Activated naive CD8-positive, alpha-beta T cell treated with anti-CD3 and anti-CD28 coated beads, Interleukin-2, amount 50 U/mL, for 24 hours (primary cell): ENCODE measurements around the gene LRRC17.

Experiments used
- ATAC-seq: fragments of 150-1000 bp; cut with Tn5 transposase; one replicate; pipeline ENCODE4 v1.10.0; 2021
- DNase-seq: peaks from one replicate; pipeline ENCODE4 v3.0.0; 2021
- H3K27ac Mint-ChIP-seq: one replicate; pipeline ENCODE4 v1.8.0; 2021; ENCODE audit warnings: mild to moderate bottlenecking, mixed read lengths
- H3K27me3 Mint-ChIP-seq: one replicate; pipeline ENCODE4 v1.8.0; 2021; ENCODE audit warnings: mixed read lengths
- H3K36me3 Mint-ChIP-seq: one replicate; pipeline ENCODE4 v1.8.0; 2021; ENCODE audit warnings: low read depth, mixed read lengths
- H3K4me1 Mint-ChIP-seq: one replicate; pipeline ENCODE4 v1.8.0; 2021; ENCODE audit warnings: mixed read lengths
- H3K4me3 Mint-ChIP-seq: one replicate; pipeline ENCODE4 v1.8.0; 2021; ENCODE audit warnings: mild to moderate bottlenecking, moderate library complexity, mixed read lengths
- H3K9me3 Mint-ChIP-seq: one replicate; pipeline ENCODE4 v1.8.0; 2021; ENCODE audit warnings: mixed read lengths

The LRRC17 gene

GRCh38 chr7:102917436-102918353, 4.9 kb downstream of the LRRC17 start:
- ATAC-seq, result no peak
- Mint-ChIP-seq H3K27me3 (no peaks in the 10 kb centered on the region), H3K4me3 (no peak overlapping the region)

DNA sequence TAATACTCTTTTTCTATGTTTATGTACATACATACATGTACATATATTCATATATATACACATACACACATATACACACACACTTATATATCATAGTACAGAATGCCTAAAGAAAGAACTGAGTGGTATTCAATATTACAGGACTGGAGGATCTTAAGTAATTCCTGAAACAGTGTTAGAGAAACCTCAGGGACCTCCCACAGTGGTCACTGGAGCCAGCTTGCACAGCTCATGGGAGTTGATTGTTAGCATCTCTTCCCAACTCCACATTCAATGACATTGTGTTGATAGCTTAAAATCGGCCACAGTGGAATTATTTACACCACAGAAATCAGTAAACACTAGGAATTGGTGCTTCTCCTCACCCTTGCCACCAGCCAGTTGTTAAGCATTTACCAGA, 6.0 kb downstream of the LRRC17 start:
- H3K27ac Mint-ChIP-seq, result no peak overlapping the region
- DNase-seq (no peak), ATAC-seq (no peak)
- no peaks in the 10 kb centered on the region for H3K9me3 Mint-ChIP-seq
- no peaks in the 10 kb centered on the region for H3K36me3 Mint-ChIP-seq
- no peaks in the 10 kb centered on the region for H3K4me1 Mint-ChIP-seq
- no peak overlapping the region for H3K4me3 Mint-ChIP-seq
- no peaks in the 10 kb centered on the region for H3K27me3 Mint-ChIP-seq

More at GRCh38 chr7:102917436-102918353, 4.9 kb downstream of the LRRC17 start:
- no peak for DNase-seq
- Mint-ChIP-seq H3K27ac (no peak overlapping the region), H3K9me3 (no peaks in the 10 kb centered on the region), H3K36me3 (no peaks in the 10 kb centered on the region), H3K4me1 (no peaks in the 10 kb centered on the region)

DNA sequence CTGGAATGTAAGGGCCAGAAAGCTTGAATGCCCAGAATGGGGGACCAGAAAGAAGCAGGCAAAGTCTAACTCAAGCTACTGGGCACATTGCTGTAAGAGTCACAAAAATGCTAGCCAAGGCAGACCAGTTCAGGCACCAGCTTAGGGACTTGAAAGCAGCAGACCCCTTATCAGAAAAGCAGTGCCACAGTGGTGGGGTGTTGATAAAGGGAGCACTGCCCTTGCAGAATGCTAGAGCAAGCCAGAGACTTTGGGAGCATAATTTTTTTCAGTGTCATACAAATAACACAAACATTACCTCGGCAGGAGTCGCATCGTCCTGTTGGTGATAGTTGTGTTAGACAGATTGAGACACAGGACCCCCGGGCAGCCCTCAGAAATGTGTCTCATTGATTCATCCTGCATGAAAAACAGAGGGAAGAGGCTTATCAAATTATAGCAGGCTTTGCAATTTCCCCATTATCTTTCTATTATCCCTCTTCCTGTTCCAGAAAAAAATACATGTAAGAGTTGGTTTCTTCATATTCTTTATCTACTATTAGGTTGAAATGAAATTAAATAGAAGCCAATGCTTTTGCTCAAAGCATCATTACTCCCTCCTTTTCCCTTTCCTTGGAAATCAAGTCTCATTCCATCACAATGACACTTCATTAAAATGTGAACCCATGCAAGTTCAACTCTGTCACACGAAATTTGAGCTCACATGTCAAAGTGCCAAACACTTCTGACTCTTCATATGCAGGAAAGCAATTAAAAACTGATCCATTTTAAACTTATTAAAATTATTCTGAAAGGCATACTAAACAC, 13.4 kb downstream of the LRRC17 start:
- Mint-ChIP-seq H3K36me3 (no peaks in the 10 kb centered on the region), H3K27me3 (no peaks in the 10 kb centered on the region), H3K4me1 (no peaks in the 10 kb centered on the region), H3K9me3 (no peaks in the 10 kb centered on the region), H3K4me3 (no peak overlapping the region), H3K27ac (no peak overlapping the region)
- no peak for DNase-seq
- no peak for ATAC-seq

GRCh38 chr7:102926783-102927140, 14.0 kb downstream of the LRRC17 start:
- Mint-ChIP-seq H3K4me3 (no peak overlapping the region), H3K9me3 (no peaks in the 10 kb centered on the region), H3K27ac (no peak overlapping the region), H3K36me3 (no peaks in the 10 kb centered on the region), H3K4me1 (no peaks in the 10 kb centered on the region), H3K27me3 (no peaks in the 10 kb centered on the region)
- no peak for DNase-seq
- no peak for ATAC-seq

GRCh38 chr7:102927312-102927933, 14.6 kb downstream of the LRRC17 start:
- no peaks in the 10 kb centered on the region for H3K27me3 Mint-ChIP-seq
- ATAC-seq, result no peak
- H3K4me1 Mint-ChIP-seq, result no peaks in the 10 kb centered on the region
- no peaks in the 10 kb centered on the region for H3K36me3 Mint-ChIP-seq
- H3K4me3 Mint-ChIP-seq, result no peak overlapping the region
- H3K27ac Mint-ChIP-seq, result no peak overlapping the region
- no peaks in the 10 kb centered on the region for H3K9me3 Mint-ChIP-seq
- no peak for DNase-seq

GRCh38 chr7:102931757-102932156, 19.0 kb downstream of the LRRC17 start:
- Mint-ChIP-seq H3K27ac (no peak overlapping the region), H3K27me3 (no peaks in the 10 kb centered on the region), H3K36me3 (no peaks in the 10 kb centered on the region), H3K4me3 (no peak overlapping the region), H3K4me1 (no peaks in the 10 kb centered on the region), H3K9me3 (no peaks in the 10 kb centered on the region)
- no peak for DNase-seq
- no peak for ATAC-seq

DNA sequence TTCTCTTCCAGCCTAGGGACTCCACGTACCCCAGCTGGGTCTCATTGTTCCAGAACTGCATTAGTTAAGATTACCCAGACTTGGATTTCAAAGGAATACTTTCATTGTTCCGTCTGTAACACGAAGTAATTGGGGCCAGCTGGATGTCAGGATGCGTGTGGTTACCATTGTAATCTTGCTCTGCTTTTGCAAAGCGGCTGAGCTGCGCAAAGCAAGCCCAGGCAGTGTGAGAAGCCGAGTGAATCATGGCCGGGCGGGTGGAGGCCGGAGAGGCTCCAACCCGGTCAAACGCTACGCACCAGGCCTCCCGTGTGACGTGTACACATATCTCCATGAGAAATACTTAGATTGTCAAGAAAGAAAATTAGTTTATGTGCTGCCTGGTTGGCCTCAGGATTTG, 21.0 kb downstream of the LRRC17 start:
- no peaks in the 10 kb centered on the region for H3K9me3 Mint-ChIP-seq
- no peaks in the 10 kb centered on the region for H3K36me3 Mint-ChIP-seq
- H3K4me3 Mint-ChIP-seq, result no peak overlapping the region
- no peaks in the 10 kb centered on the region for H3K27me3 Mint-ChIP-seq
- ATAC-seq (no peak), DNase-seq (no peak)
- H3K27ac Mint-ChIP-seq, result no peak overlapping the region
- H3K4me1 Mint-ChIP-seq, result no peaks in the 10 kb centered on the region

DNA sequence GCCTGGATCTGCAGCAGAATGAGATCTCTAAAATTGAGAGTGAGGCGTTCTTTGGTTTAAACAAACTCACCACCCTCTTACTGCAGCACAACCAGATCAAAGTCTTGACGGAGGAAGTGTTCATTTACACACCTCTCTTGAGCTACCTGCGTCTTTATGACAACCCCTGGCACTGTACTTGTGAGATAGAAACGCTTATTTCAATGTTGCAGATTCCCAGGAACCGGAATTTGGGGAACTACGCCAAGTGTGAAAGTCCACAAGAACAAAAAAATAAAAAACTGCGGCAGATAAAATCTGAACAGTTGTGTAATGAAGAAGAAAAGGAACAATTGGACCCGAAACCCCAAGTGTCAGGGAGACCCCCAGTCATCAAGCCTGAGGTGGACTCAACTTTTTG, 21.4 kb downstream of the LRRC17 start:
- no peaks in the 10 kb centered on the region for H3K36me3 Mint-ChIP-seq
- H3K9me3 Mint-ChIP-seq, result no peaks in the 10 kb centered on the region
- no peaks in the 10 kb centered on the region for H3K27me3 Mint-ChIP-seq
- DNase-seq (no peak), ATAC-seq (no peak)
- no peak overlapping the region for H3K4me3 Mint-ChIP-seq
- no peak overlapping the region for H3K27ac Mint-ChIP-seq
- H3K4me1 Mint-ChIP-seq, result no peaks in the 10 kb centered on the region

DNA sequence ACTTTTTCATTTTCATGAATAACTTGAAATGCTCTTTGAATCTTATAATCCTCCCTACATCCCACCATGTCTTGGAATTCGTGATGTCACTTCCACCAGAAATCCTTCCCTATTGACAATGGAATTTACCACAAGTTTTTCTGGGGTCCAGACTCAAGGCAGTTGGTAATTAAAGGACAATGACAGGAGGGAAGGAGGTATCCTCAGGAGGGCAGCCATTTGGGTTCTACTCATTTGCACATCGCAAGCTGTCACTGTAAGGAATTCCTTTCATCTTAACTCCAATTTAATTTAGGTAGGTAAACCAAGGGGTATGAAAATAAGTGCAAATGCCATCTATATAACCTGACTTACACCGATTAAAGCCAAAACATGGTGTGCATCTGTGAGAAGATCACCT, 21.9 kb downstream of the LRRC17 start:
- no peaks in the 10 kb centered on the region for H3K27me3 Mint-ChIP-seq
- no peak for DNase-seq
- H3K4me1 Mint-ChIP-seq, result no peaks in the 10 kb centered on the region
- H3K27ac Mint-ChIP-seq, result no peak overlapping the region
- H3K36me3 Mint-ChIP-seq, result no peaks in the 10 kb centered on the region
- no peak for ATAC-seq
- H3K9me3 Mint-ChIP-seq, result no peaks in the 10 kb centered on the region
- no peak overlapping the region for H3K4me3 Mint-ChIP-seq

DNA sequence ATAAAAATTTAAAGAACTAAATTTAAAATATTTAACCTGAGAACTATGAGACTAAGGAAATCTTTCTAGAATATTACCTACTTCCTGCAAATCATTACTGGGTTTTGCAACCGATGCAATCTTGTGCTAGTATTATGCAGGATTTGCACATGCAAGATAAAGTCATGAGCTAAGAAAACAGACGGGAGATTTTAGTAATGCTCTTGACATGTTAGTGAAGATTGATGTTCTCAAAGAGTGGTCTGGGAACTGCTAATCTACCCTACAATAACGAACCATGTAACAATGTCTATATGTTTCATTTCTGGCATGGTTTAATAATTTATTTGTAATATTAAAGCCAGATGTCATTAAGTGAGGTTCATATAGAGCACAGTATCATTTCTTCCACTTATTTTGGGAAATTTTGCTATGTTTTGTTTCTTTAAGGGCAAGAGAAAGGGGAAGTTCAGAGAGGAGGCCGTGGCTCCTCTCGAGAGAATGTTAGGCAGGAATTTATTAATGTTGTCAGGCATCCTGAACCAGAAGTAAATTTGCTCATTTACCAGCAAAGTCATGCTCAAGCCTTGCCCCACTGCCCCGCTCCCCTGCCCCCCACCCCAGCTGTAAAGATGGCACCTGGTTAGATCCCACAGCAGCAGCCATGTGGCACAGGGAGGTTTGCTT, 22.8 kb downstream of the LRRC17 start:
- no peaks in the 10 kb centered on the region for H3K9me3 Mint-ChIP-seq
- H3K36me3 Mint-ChIP-seq, result no peaks in the 10 kb centered on the region
- no peak overlapping the region for H3K27ac Mint-ChIP-seq

DNA sequence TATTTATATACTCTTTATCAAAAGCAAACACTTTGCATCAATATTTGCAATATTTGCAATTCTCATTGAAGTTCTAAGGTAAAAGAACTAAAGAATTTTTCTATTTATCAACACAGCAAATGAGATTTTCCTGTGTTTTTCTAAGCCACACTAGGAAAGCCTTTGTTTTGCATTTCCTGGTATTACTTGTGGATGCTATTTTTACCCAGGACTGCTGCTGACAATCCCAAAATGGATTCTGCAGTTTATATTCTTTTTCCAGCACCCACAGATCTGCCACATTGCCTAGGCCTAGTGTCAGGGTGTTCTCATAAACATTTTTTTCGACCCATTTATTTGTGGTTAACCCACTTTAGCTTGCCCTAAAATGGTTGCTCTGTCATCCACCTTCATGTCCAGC, 25.9 kb downstream of the LRRC17 start:
- no peak overlapping the region for H3K27ac Mint-ChIP-seq
- H3K36me3 Mint-ChIP-seq, result no peaks in the 10 kb centered on the region
- DNase-seq (no peak), ATAC-seq (no peak)
- no peak overlapping the region for H3K4me3 Mint-ChIP-seq
- no peaks in the 10 kb centered on the region for H3K4me1 Mint-ChIP-seq
- no peaks in the 10 kb centered on the region for H3K9me3 Mint-ChIP-seq
- H3K27me3 Mint-ChIP-seq, result no peaks in the 10 kb centered on the region

More for the DNA sequence above, 22.8 kb downstream of the LRRC17 start:
- ATAC-seq, result no peak
- H3K4me3 Mint-ChIP-seq, result no peak overlapping the region
- no peaks in the 10 kb centered on the region for H3K27me3 Mint-ChIP-seq
- no peaks in the 10 kb centered on the region for H3K4me1 Mint-ChIP-seq
- no peak for DNase-seq

DNA sequence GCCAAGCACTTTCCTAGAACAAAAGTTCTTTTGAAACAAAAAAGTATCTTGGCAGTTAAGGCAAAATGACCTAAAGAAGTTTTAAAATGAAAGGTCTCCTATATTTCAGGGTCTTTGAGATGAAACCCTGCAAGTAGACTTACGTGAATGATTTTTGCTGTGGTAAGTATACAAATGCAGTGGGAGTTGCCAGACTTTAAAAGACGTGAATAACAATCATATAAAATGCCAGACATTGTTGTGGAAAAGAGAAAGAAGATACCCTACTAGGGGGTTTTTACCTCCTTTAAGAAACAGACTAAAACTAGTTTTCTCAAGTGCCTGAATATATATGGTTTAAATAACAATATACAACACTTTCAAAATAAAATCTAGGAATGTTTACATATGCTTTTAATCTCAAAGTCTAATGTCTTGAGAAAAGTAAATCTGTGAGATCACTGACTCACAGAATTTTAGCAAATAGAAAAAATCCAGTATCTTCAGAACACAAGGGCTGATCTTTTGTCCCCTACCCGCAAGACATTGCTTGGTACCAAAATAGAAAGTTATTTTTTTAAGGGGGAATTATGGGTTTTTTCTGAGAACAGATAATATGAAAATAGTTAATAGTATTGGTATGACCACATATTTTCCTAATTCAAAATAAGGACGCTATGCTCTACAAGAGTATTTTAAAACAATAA, 29.5 kb downstream of the LRRC17 start:
- no peak overlapping the region for H3K27ac Mint-ChIP-seq

DNA sequence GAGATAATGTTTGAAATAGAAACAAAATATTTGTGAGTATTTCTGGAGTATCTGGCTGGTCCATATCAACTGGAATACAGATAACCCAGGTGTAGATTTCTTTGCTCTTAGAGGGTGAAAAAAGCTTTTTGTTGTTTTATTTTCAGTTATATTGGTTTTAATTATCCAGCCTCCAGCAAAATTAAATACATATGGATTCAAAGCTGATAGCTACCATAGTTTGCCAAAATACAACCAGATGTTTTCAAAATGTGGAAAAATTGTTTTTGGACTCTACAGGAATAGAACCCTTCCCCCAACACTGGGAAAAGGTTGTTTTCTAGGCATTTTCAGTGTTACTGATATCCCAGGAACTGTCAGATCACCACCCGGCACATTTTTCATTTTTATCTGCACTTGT, 30.1 kb downstream of the LRRC17 start:
- H3K27me3 Mint-ChIP-seq, result no peaks in the 10 kb centered on the region
- no peaks in the 10 kb centered on the region for H3K9me3 Mint-ChIP-seq
- H3K4me3 Mint-ChIP-seq, result no peak overlapping the region
- no peak for ATAC-seq
- no peak overlapping the region for H3K27ac Mint-ChIP-seq
- no peak for DNase-seq
- H3K4me1 Mint-ChIP-seq, result no peaks in the 10 kb centered on the region
- H3K36me3 Mint-ChIP-seq, result no peaks in the 10 kb centered on the region

More for the DNA sequence above, 29.5 kb downstream of the LRRC17 start:
- H3K4me3 Mint-ChIP-seq, result no peak overlapping the region
- no peaks in the 10 kb centered on the region for H3K9me3 Mint-ChIP-seq
- ATAC-seq, result no peak
- DNase-seq, result no peak
- no peaks in the 10 kb centered on the region for H3K27me3 Mint-ChIP-seq
- no peaks in the 10 kb centered on the region for H3K4me1 Mint-ChIP-seq
- no peaks in the 10 kb centered on the region for H3K36me3 Mint-ChIP-seq
